HepG2 (cell line): ENCODE data around the gene CRYZ. TPM values are rescaled to one million over a fixed set of nuclear protein-coding genes. Genes with fewer than 3 reads are reported as not detected.

Experiments
- ATAC-seq: fragments of 200-7000 bp; cut with Tn5 transposase; 3 replicates; pipeline ENCODE4 v1.9.1; 2020; ENCODE audit warnings: mild to moderate bottlenecking, moderate library complexity
- BruUV-seq: library from RNA; stranded (reverse); fragments of 400-500 nt; replicated peaks from 2 replicates; lab custom pipeline; 2021; lab: Mats Ljungman, UMichigan
- CTCF ChIA-PET: fragments of 300-600 bp; formaldehyde crosslinking; extraction: SDS; loops from one replicate; lab custom pipeline; 2021; ENCODE audit warnings: low total read pairs, inconsistent platforms, low intra/inter-chr PET ratio; lab: Yijun Ruan, JAX
- POLR2A ChIA-PET: fragments of 350-600 bp; sonication (Branson Sonifier 250); formaldehyde crosslinking; loops from one replicate; lab custom pipeline; 2020; ENCODE audit warnings: antibody characterized with exemption, inconsistent platforms; lab: Yijun Ruan, JAX
- DNase-seq: peaks from one replicate; pipeline ENCODE4 v3.0.0-alpha.2; 2015; ENCODE audit warnings: low spot score
- FAIRE-seq: peaks from 3 replicates; lab custom pipeline; 2011; peaks lifted over from hg19 to GRCh38; lab: Jason Lieb, UNC
- H2AFZ ChIP-seq: one replicate; pipeline ENCODE4 v1.6.1; 2011; ENCODE audit warnings: low read length, inconsistent platforms
- H3K27ac ChIP-seq: fragments of 300-600 bp; 3 replicates; pipeline ENCODE4 v1.8.0; 2011; ENCODE audit warnings: mixed run types, mild to moderate bottlenecking, mixed read lengths, low read length, inconsistent platforms; ENCODE audit not compliant: insufficient read depth; ENCODE audit errors: extremely low read length
- H3K27me3 ChIP-seq, 2 experiments: fragments of 200-600 bp in 1 of 2; 2 replicates in 1 of 2; 3 replicates in 1 of 2; pipeline versions ENCODE4 v1.6.0 to v1.8.0; 2011; ENCODE audit warnings: low read length in 2 of 2, mild to moderate bottlenecking in 2 of 2, moderate library complexity in 2 of 2, inconsistent platforms in 1 of 2; ENCODE audit not compliant: insufficient read depth in 2 of 2, control insufficient read depth in 1 of 2
- H3K36me3 ChIP-seq, 2 experiments: fragments of 200-600 bp in 1 of 2; replicated peaks in 1 of 2; 2 replicates in 1 of 2; 3 replicates in 1 of 2; pipeline versions ENCODE4 v1.5.1 to v1.8.0; 2011; ENCODE audit warnings: low read length in 2 of 2, inconsistent platforms in 1 of 2; ENCODE audit not compliant: insufficient read depth in 2 of 2, control insufficient read depth in 1 of 2
- H3K4me1 ChIP-seq: 2 replicates; pipeline ENCODE4 v1.5.1; 2012; ENCODE audit warnings: low read length, inconsistent platforms; ENCODE audit not compliant: insufficient read depth
- H3K4me2 ChIP-seq: 2 replicates; pipeline ENCODE4 v1.6.0; 2011; ENCODE audit warnings: low read depth, low read length, inconsistent platforms
- H3K4me3 ChIP-seq, 3 experiments: fragments of 200-600 bp in 1 of 3; sonication (generic), shearing (Covaris generic) in 1 of 3; replicated peaks in 1 of 3; 2 replicates each; pipeline ENCODE4 v1.5.1; 2011 to 2016; ENCODE audit warnings: low read length in 3 of 3, inconsistent platforms in 2 of 3, low read depth in 2 of 3, mild to moderate bottlenecking in 2 of 3, control low read depth in 1 of 3, mixed read lengths in 1 of 3; ENCODE audit not compliant: insufficient read depth in 1 of 3
- H3K79me2 ChIP-seq: one replicate; pipeline ENCODE4 v1.6.1; 2011; ENCODE audit warnings: low read length, inconsistent platforms; ENCODE audit not compliant: insufficient read depth
- H3K9ac ChIP-seq: 2 replicates; pipeline ENCODE4 v1.6.0; 2011; ENCODE audit warnings: mild to moderate bottlenecking, low read depth, low read length, inconsistent platforms; ENCODE audit not compliant: insufficient read depth
- H3K9me3 ChIP-seq: 2 replicates; pipeline ENCODE4 v1.5.1; 2012; ENCODE audit warnings: mild to moderate bottlenecking, low read length
- H4K20me1 ChIP-seq: 2 replicates; pipeline ENCODE4 v1.6.0; 2011; ENCODE audit warnings: inconsistent platforms, mild to moderate bottlenecking, low read length, moderate library complexity; ENCODE audit not compliant: insufficient read depth
- BRF2 ChIP-seq: sonication (generic); formaldehyde crosslinking; IDR thresholded peaks from 2 replicates; pipeline ENCODE4 v1.8.1; 2022; ENCODE audit warnings: mild to moderate bottlenecking, missing genetic modification reagents
- CENPBD1 ChIP-seq: sonication (generic); formaldehyde crosslinking; IDR thresholded peaks from 2 replicates; pipeline ENCODE4 v1.8.0; 2022; ENCODE audit warnings: missing genetic modification reagents, low read depth, mild to moderate bottlenecking, borderline replicate concordance
- MED8 ChIP-seq: sonication (generic); formaldehyde crosslinking; IDR thresholded peaks from 2 replicates; pipeline ENCODE4 v1.8.1; 2023; ENCODE audit warnings: mild to moderate bottlenecking, missing genetic modification reagents; ENCODE audit not compliant: insufficient replicate concordance
- MLX ChIP-seq: IDR thresholded peaks from 2 replicates; pipeline ENCODE4 v1.6.1; 2016
- MXD1 ChIP-seq: sonication (generic); formaldehyde crosslinking; IDR thresholded peaks from 2 replicates; pipeline ENCODE4 v1.4.0; 2020; ENCODE audit warnings: mild to moderate bottlenecking, missing genetic modification reagents
- RXRA ChIP-seq: sonication (generic); formaldehyde crosslinking; IDR thresholded peaks from 2 replicates; pipeline ENCODE4 v1.5.1; 2020; ENCODE audit warnings: missing genetic modification reagents
- TFAP4 ChIP-seq: sonication (generic); IDR thresholded peaks from 2 replicates; pipeline ENCODE4 v1.6.1; 2016; ENCODE audit warnings: low read depth, borderline replicate concordance
- YEATS4 ChIP-seq: sonication (generic); formaldehyde crosslinking; IDR thresholded peaks from 2 replicates; pipeline ENCODE4 v1.4.0; 2020; ENCODE audit warnings: missing genetic modification reagents, borderline replicate concordance
- ZBTB34 ChIP-seq: sonication (generic); formaldehyde crosslinking; IDR thresholded peaks from 2 replicates; pipeline ENCODE4 v1.8.0; 2022; ENCODE audit warnings: mild to moderate bottlenecking, missing genetic modification reagents
- ZBTB38 ChIP-seq: sonication (generic); formaldehyde crosslinking; IDR thresholded peaks from 2 replicates; pipeline ENCODE4 v1.5.1; 2020; ENCODE audit warnings: mild to moderate bottlenecking, missing genetic modification reagents
- ZMAT3 ChIP-seq: sonication (generic); formaldehyde crosslinking; conservative IDR thresholded peaks from 2 replicates; pipeline ENCODE4 v1.7.0; 2021; ENCODE audit warnings: missing genetic modification reagents
- ZNF263 ChIP-seq: sonication (generic); formaldehyde crosslinking; IDR thresholded peaks from 2 replicates; pipeline ENCODE4 v1.4.0; 2020; ENCODE audit warnings: missing genetic modification reagents
- ZNF343 ChIP-seq: sonication (generic); formaldehyde crosslinking; IDR thresholded peaks from 2 replicates; pipeline ENCODE4 v1.4.0; 2020; ENCODE audit warnings: mild to moderate bottlenecking, missing genetic modification reagents
- ZNF530 ChIP-seq: sonication (generic); formaldehyde crosslinking; IDR thresholded peaks from 2 replicates; pipeline ENCODE4 v1.5.0; 2020; ENCODE audit warnings: low read depth, mild to moderate bottlenecking, missing genetic modification reagents
- ZNF543 ChIP-seq: sonication (generic); formaldehyde crosslinking; IDR thresholded peaks from 2 replicates; pipeline ENCODE4 v1.4.0; 2020; ENCODE audit warnings: mild to moderate bottlenecking, missing genetic modification reagents
- ZNF569 ChIP-seq: sonication (generic); formaldehyde crosslinking; IDR thresholded peaks from 2 replicates; pipeline ENCODE4 v1.5.0; 2020; ENCODE audit warnings: mild to moderate bottlenecking, missing genetic modification reagents, moderate library complexity, borderline replicate concordance
- ZNF776 ChIP-seq: sonication (generic); formaldehyde crosslinking; IDR thresholded peaks from 2 replicates; pipeline ENCODE4 v1.4.0; 2020; ENCODE audit warnings: mild to moderate bottlenecking, missing genetic modification reagents
- in situ Hi-C: cut with HindIII; loops from 2 replicates; pipeline ENCODE4 v1.10.0; 2017; ENCODE audit warnings: low pct_unique_long_range_greater_than_20kb; ENCODE audit not compliant: extremely low pct_ligation_motif_present
- intact Hi-C: fragments of 100-400 bp; cut with micrococcal nuclease; formaldehyde crosslinking; loops from one replicate; pipeline ENCODE4 v1.10.0; 2022; ENCODE audit not compliant: unreplicated experiment
- polyA plus RNA-seq, 8 experiments: library from polyadenylated mRNA; depleted of rRNA in 3 of 8; stranded (reverse) in 7 of 8; unstranded in 1 of 8; fragments of >200 nt; fragmentation: Illumina TruSeq in 4 of 8; extraction: Trizol in 4 of 8; gene quantifications; 2 replicates each; pipeline versions ENCODE4 v1.2.1 to v1.2.3, GENCODE V29; 2011 to 2016; ENCODE audit warnings: low read depth in 4 of 8, missing spikeins in 1 of 8, mixed read lengths in 1 of 8; ENCODE audit not compliant: insufficient read depth in 1 of 8
- total RNA-seq, 5 experiments: library from RNA; depleted of rRNA; stranded (reverse); fragments of >200 nt; fragmentation: Illumina TruSeq; extraction: Trizol; gene quantifications; 2 replicates each; pipeline ENCODE4 v1.2.3, GENCODE V29; 2016; ENCODE audit warnings: low read depth in 1 of 5

Gene CRYZ
- total and polyA plus RNA-seq, 2 of the 13 experiments (the other 11 are each of a cell fraction or from before 2014, with no cell fraction given), result 115 to 211 TPM

GRCh38 chr1:74699331-74699730, 33.5 kb downstream of the CRYZ start:
- Histone ChIP-seq H4K20me1 (no peaks in the 10 kb centered on the region), H3K36me3 (peaks cover 2 to 15% of the 10 kb centered on the region in 2 experiments; a peak in 2 of 5 replicates), H3K4me1 (no peaks in the 10 kb centered on the region), H3K79me2 (no peaks in the 10 kb centered on the region), H2AFZ (no peak overlapping the region), H3K4me3 (no peak overlapping the region), H3K27ac (no peak overlapping the region), H3K4me2 (no peak overlapping the region), H3K27me3 (no peaks in the 10 kb centered on the region; a peak in 1 of 5 replicates), H3K9me3 (no peaks in the 10 kb centered on the region), H3K9ac (no peak overlapping the region)
- no peak for DNase-seq
- no peak for TF ChIP-seq MED8 (CRISPR knock-in tag)
- TF ChIP-seq CENPBD1, result no peak
- no peak for TF ChIP-seq ZNF263 (CRISPR knock-in tag)
- no peak for TF ChIP-seq ZNF569 (CRISPR knock-in tag)
- TF ChIP-seq TFAP4, result no peak
- no peak for TF ChIP-seq ZNF543 (CRISPR knock-in tag)
- TF ChIP-seq ZBTB38 (CRISPR knock-in tag), result no peak
- TF ChIP-seq MLX, result no peak
- TF ChIP-seq MXD1 (CRISPR knock-in tag), result no peak
- no peak for TF ChIP-seq YEATS4 (CRISPR knock-in tag)
- TF ChIP-seq ZNF343 (CRISPR knock-in tag), result no peak
- TF ChIP-seq RXRA (CRISPR knock-in tag), result no peak
- no peak for TF ChIP-seq BRF2
- TF ChIP-seq ZNF530, result no peak
- TF ChIP-seq ZBTB34, result no peak
- no peak for TF ChIP-seq ZMAT3 (CRISPR knock-in tag)
- no peak for TF ChIP-seq ZNF776 (CRISPR knock-in tag)
- FAIRE-seq, result no peak
- intact Hi-C loops (no loop called here), in situ Hi-C loops (loop anchor here (25.0 kb wide), 1 partner anchor 862 kb away; no protein-coding TSS in a partner anchor)
- ATAC-seq, result no peak
- ChIA-PET POLR2A (no interaction called here), CTCF (no interaction called here)
- BruUV-seq, result no TSS peak
